Measurements from ENCODE around the gene SYT9. TPM values are rescaled to one million over a fixed set of nuclear protein-coding genes. Genes with fewer than 3 reads are reported as not detected.

Gene SYT9
- total and polyA plus RNA-seq, 10 of the 15 experiments (the other 5 are each of a cell fraction or from before 2014, with no cell fraction given): 0.03 TPM; not detected in 9

DNA sequence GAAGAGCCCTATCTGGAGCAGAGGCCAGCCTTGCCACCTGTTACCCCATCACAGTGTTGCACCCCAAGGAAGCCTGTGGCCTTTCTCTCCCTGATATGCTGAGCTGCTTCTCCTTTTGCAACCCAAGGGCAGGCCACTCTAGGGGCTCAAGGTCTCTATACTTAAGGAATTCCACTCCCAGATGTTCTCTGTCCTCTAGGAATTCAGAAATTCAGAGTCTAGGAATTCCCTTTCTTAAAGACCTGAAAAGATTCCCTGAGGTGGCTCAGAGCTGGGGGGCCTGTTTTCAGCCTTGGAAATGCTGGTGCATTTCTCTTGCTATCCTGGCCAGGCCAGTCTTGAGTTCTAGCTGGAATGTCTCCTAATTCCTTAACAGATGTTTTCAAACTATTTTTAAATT is 165.6 kb downstream of the SYT9 start:
- SMC1A ChIA-PET (ENCODE audit: uncharacterized antibody, unreplicated experiment): interaction anchor here (0.7 kb wide), 1 partner anchor 318 kb away, joined by 3 read pairs; no protein-coding TSS in a partner anchor
- Histone ChIP-seq H4K20me1 (ENCODE audit: control insufficient read depth, insufficient read depth) (no peaks in the 10 kb centered on the region), H3K36me3 (ENCODE audit: control insufficient read depth in 2 of 2, insufficient read depth in 2 of 2, low read length in 1 of 2) (no peaks in the 10 kb centered on the region), H3K4me3 (no peak overlapping the region), H3K4me1 (ENCODE audit: control insufficient read depth, insufficient read depth, low read length) (no peaks in the 10 kb centered on the region), H3K79me2 (ENCODE audit: control insufficient read depth, insufficient read depth, low read length) (no peaks in the 10 kb centered on the region), H3K4me2 (ENCODE audit: control insufficient read depth, insufficient read depth) (no peak overlapping the region), H3K27ac (ENCODE audit: control insufficient read depth, insufficient read depth) (no peak overlapping the region), H2AFZ (ENCODE audit: control insufficient read depth, low read depth, low read length) (no peak overlapping the region), H3K9me3 (replicated peaks; ENCODE audit: control insufficient read depth, insufficient read depth, low read length) (no peaks in the 10 kb centered on the region), H3K27me3 (replicated peaks in 1 of 2; ENCODE audit: control insufficient read depth in 2 of 2, insufficient read depth in 2 of 2, low read length in 1 of 2) (no peaks in the 10 kb centered on the region; a peak in 1 of 4 replicates), H3K9ac (ENCODE audit: control insufficient read depth, insufficient read depth, low read length) (no peak overlapping the region)
- FAIRE-seq (no peak), DNase-seq (ENCODE audit: low read depth, low spot score) (no peak), ATAC-seq (no peak)
- RAD21 ChIA-PET (ENCODE audit: unreplicated experiment): no interaction called here
- CTCF ChIA-PET: no interaction called here
- BruUV-seq (replicated peaks): no TSS peak
- TF ChIP-seq LARP7 (IDR thresholded peaks at IDR 0.05) (no peak), RCOR1 (conservative IDR thresholded peaks at IDR 0.05; ENCODE audit: low read depth, low read length) (no peak), SMAD1 (IDR thresholded peaks at IDR 0.05; ENCODE audit: low read depth, partially characterized antibody) (no peak), RELA (IDR thresholded peaks at IDR 0.05; ENCODE audit: borderline replicate concordance, partially characterized antibody) (no peak), ETV6 (conservative IDR thresholded peaks at IDR 0.05 in 1 of 2, IDR thresholded peaks at IDR 0.05 in 1 of 2; ENCODE audit: borderline replicate concordance in 1 of 2, low read depth in 1 of 2) (no peak), ZBED1 (IDR thresholded peaks at IDR 0.05; ENCODE audit: borderline replicate concordance) (no peak), ZNF24 (IDR thresholded peaks at IDR 0.05) (no peak), TBL1XR1 (IDR thresholded peaks at IDR 0.05; ENCODE audit: low read depth, low read length) (no peak), FOXM1 (IDR thresholded peaks at IDR 0.05; ENCODE audit: low read depth, low read length) (no peak), SMAD5 (IDR thresholded peaks at IDR 0.05; ENCODE audit: low read depth) (no peak), SMC3 (IDR thresholded peaks at IDR 0.05; ENCODE audit: borderline replicate concordance, low read length) (no peak), CHD1 (IDR thresholded peaks at IDR 0.05; ENCODE audit: low read depth, low read length) (no peak), FOXK2 (IDR thresholded peaks at IDR 0.05) (no peak), SMARCA5 (IDR thresholded peaks at IDR 0.05) (no peak), MYB (IDR thresholded peaks at IDR 0.05; ENCODE audit: borderline replicate concordance, low read depth, low read length) (no peak)
- TF ChIP-seq, protein P1, sequence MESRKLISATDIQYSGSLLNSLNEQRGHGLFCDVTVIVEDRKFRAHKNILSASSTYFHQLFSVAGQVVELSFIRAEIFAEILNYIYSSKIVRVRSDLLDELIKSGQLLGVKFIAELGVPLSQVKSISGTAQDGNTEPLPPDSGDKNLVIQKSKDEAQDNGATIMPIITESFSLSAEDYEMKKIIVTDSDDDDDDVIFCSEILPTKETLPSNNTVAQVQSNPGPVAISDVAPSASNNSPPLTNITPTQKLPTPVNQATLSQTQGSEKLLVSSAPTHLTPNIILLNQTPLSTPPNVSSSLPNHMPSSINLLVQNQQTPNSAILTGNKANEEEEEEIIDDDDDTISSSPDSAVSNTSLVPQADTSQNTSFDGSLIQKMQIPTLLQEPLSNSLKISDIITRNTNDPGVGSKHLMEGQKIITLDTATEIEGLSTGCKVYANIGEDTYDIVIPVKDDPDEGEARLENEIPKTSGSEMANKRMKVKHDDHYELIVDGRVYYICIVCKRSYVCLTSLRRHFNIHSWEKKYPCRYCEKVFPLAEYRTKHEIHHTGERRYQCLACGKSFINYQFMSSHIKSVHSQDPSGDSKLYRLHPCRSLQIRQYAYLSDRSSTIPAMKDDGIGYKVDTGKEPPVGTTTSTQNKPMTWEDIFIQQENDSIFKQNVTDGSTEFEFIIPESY (IDR thresholded peaks at IDR 0.05): no peak
- in situ Hi-C loops (cut with MboI) (no loop called here), intact Hi-C loops (cut with micrococcal nuclease; ENCODE audit: unreplicated experiment) (no loop called here)
- POLR2A ChIA-PET: no interaction called here

Data from GM12878 (cell line).